ENCODE data around the gene SOST.

Gene SOST

DNA sequence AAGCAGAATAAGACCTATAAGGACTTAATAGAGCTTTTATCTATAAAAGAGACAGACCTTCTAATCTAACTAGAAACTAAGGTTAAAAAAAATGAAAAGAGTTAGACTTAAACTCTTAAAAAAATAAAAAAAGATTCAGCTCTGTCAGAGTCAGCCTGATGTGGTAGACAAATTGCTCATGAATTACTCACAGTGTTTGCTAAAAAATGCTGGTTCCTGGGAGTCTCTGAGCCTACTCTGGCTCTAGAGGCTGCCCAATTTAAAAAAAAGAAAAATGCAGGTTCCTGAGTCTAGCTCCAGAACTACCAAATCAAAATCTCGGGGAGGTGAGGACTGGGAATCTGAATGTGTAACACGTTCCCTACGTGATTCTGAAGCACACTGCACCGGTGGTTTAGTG, 18.1 kb downstream of the SOST start:
- no peak for DNase-seq

DNA sequence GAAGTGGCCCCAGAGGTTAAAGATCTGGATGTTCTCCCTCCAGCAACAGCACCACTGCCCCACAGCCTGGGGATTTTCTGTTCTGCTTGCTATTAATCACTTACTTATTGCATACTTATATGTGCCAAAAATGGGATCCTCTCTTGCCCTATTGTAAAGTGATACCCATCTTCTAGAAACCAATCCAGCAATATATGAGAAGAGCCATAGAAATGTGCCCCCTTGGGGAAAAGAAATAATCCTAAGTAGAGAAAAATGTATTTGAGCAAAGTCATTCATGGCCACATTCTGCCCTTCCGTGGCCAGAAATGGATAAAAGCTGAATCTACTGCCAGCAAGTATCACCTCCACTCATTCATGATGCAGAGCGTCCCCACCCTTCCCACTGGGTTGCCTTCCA, 20.9 kb downstream of the SOST start:
- DNase-seq = no peak

GRCh38 chr17:43736389-43736788, 22.2 kb downstream of the SOST start:
- no peak for DNase-seq

GRCh38 chr17:43734376-43734775, 24.2 kb downstream of the SOST start:
- DNase-seq = no peak

DNA sequence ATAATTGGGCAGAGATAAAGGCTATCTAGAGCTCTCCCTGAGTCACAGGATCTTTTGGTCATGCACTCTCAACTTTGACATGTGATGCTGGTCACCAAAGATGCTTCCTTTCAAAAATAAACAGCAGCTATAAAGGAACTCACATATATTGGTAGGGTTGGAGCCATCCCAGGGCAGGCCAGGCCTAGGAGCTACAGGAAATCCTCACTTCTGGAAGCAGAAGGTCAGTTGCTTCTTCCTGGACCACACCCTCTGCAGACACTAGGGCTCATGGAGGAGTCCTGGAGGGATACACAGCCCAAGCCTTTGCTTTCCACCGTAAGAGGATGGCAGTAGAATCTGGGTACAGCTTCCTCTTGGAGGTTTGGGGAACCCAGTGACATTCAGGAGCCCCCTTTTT, 24.6 kb downstream of the SOST start:
- no peak for DNase-seq

- no peak for DNase-seq
These were observed 25.6 kb downstream of the SOST start for GRCh38 chr17:43732958-43733357.

- no peak for DNase-seq
These were observed 30.5 kb downstream of the SOST start for GRCh38 chr17:43728081-43728480.

DNA sequence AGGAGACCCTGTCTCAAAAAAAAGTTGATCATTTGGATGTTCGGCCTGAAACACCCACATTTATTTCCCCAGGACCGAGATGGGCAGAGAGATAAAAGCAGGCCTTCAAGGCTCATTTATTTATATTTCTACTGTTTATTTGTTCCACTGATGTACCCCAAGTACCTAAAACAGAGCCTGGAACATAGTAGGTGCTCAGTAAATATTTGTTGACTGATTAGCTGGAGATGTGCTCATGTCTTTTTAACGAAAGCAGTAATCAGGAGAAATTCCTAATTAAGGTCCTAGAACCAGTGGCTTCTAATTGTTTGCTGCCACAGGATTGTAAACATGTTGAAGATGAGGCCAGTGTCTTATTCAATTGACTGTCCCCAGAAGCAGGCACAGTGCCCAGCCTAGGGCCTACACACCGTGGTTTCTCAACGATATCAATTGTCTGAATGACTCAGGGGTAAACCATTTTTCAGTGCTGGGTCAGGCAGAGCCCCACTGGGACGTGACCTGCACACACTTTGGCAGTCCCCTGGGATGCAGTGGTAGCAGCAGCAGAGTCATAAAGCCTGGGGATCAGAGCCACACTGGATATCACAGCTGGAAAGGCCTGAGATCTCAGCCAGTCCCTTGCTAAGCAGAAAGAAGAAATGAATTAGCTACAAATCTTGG, 34.8 kb downstream of the SOST start:
- DNase-seq = no peak

DNA sequence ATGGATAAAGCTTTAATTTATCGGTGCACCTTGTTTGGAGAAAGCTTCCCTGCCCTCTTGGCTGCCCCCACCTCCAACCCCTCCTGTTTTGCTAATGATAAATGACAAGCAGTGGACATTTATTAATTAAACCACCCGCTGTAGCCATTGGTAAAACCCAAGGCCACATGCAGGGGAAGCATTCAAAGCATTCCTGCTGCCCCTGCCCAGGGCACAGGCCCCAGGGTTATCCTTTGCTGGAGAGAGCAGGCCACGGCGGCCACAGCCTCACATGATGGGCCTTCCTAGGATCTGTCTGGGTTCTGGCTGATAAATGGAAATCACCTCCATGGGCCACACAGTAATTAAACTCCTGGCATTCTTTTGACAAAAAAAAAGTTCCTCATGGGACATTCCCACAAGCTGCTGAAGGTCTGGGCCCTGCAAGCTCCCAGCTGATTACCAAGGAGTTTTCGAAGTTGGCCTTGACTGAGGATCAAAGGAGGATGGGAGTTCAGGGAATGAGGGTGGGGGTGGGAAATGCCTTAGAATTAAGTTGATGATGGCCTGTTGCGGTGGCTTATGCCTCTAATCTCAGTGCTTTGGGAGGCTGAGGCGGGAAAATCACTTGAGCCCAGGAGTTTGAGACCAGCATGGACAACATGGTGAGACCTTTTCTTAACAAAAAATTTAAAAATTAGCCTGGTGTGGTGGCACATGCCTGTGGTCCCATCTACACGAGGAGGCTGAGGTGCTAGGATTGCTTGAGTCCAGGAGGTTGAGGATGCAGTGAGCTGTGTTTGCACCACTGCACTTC, 35.5 kb downstream of the SOST start:
- no peak for DNase-seq

DNA sequence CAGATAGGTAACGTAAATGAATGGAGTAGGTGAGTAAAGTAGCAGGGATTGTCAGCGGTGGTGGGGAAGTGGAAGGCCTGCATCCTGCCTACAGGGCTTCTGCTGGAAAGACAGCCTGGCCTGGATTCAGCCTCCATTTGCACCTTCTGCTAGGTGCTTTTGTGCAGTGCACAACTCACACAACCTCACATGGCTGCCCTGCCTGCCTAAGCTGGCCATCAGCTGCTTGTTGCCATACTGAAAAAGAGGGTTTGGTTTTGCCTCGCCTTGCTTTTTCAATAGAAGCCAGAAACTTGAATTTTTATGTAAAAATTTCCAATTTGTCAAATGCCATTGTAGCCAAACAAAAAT, 36.3 kb downstream of the SOST start:
- DNase-seq = no peak

GRCh38 chr17:43721537-43722268, 36.9 kb downstream of the SOST start:
- no peak for DNase-seq

GRCh38 chr17:43720311-43721060, 38.1 kb downstream of the SOST start:
- peak; percentile 88 for DNase-seq

- no peak for DNase-seq
These were observed 39.0 kb downstream of the SOST start for GRCh38 chr17:43719578-43719977.

- no peak for DNase-seq
These were observed 40.0 kb downstream of the SOST start for GRCh38 chr17:43718544-43718943.

DNA sequence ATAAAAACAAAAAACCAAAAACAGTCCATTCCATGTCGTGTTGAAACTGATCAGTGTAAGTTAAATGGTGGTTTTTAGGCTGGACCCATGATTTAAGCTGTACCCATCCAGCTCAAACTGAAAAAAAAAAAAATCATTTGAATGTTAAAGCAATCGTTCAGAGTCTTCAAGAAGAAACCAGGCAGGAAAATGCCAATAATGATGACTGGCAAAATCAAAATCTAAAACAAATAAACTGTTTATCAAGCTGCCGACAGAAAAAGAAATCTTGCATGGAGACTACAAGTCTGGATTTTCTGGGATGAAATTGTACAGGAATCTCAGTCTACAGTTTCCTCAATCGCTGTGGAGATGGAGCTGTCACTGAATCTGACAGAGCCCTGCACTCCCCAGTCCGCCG, 40.7 kb downstream of the SOST start:
- no peak for DNase-seq

DNA sequence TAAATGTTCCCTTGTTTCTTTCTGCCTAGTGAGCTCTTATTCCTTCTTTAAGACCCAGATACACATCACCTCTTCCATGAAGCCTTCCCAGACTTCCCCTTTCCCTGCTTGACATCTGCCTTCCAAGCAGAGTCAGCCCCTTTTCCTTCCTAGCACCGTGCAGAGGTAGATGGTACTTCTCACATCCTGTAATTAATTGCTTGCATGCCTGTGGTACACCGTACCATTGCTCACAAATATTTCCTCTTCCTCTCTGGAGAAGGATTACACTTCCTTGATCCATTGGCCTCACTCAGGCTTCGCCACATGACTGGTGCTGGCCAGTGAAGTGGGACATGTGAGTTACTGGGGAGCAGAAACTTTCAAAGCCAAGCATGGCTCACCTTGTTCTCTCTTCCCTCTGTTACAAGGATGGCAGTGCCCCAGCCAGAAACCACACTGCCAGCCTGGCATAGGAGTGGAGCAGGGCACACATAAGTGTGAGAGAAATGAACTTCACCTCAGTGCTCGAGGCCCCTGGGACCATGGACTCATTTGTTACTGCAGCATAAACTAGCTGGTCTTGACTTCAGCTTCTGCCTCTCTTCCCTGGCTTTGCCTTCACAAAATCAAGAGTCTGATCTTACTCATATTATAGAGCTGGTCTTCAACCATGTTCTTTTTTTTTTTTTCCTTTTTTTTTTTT, 44.0 kb downstream of the SOST start:
- DNase-seq = no peak

GRCh38 chr17:43713494-43714162, 45.0 kb downstream of the SOST start:
- peak; percentile 33 for DNase-seq

DNA sequence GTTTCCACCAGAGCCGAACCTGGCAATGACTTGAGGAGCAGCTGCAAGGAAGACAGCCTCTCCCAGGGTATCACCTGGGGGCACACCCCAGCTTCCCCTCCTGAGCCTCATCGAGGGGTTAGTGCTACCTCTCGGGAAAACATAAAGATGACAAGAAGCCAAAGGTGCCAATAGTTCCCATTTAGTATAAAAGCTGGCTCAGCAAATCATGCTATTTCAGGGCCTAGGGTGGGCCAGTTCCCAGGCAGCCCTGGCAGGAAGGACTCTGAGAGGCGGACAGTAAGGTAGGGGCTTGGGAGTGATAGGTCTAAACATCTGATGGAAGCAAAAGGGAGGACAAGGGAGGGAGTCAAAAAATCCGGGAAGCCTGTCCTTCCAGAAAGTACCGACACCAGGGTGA, 46.2 kb downstream of the SOST start:
- DNase-seq = no peak

- DNase-seq = no peak
These were observed 48.5 kb downstream of the SOST start for GRCh38 chr17:43710101-43710500.

- DNase-seq = no peak
These were observed 49.4 kb downstream of the SOST start for GRCh38 chr17:43709210-43709609.

GRCh38 chr17:43707184-43707583, 51.4 kb downstream of the SOST start:
- no peak for DNase-seq

GRCh38 chr17:43706235-43706634, 52.4 kb downstream of the SOST start:
- DNase-seq = no peak

Data from femur (tissue), 1 donor.